Testis (tissue), 3 donors: ENCODE results near the gene PRKCA. TPM values are rescaled to one million over a fixed set of nuclear protein-coding genes. Genes with fewer than 3 reads are reported as not detected.

Source experiments
- DNase-seq: peaks from one replicate; pipeline ENCODE4 v3.0.0-alpha.2; 2019
- H3K27ac ChIP-seq, 2 donors: fragments of 200-600 bp; sonication (generic); one replicate each; pipeline ENCODE4 v1.5.1; 2019
- H3K27me3 ChIP-seq: fragments of 200-600 bp; sonication (generic); one replicate; pipeline ENCODE4 v1.5.1; 2019
- H3K36me3 ChIP-seq: fragments of 200-600 bp; sonication (generic); one replicate; pipeline ENCODE4 v1.5.1; 2017; ENCODE audit warnings: low read depth; ENCODE audit errors: missing control alignments
- H3K4me1 ChIP-seq: fragments of 200-600 bp; sonication (generic); one replicate; pipeline ENCODE4 v1.5.1; 2019
- H3K4me3 ChIP-seq, 2 donors: fragments of 200-600 bp; sonication (generic); one replicate each; pipeline ENCODE4 v1.5.1; 2017 to 2019
- H3K9me3 ChIP-seq: fragments of 200-600 bp; sonication (generic); one replicate; pipeline ENCODE4 v1.5.1; 2017
- POLR2A ChIP-seq: fragments of 450-650 bp; IDR thresholded peaks from one replicate; pipeline ENCODE4 v1.6.1; 2017; ENCODE audit warnings: antibody characterized with exemption, mild to moderate bottlenecking, moderate library complexity
- WGBS, 2 donors: methylation state at CpG; one replicate each; pipeline ENCODE4 v1.1.5; 2018; 5-methylcytosine and 5-hydroxymethylcytosine counted together
- intact Hi-C: fragments of 100-400 bp; cut with DNase I; formaldehyde crosslinking; loops from one replicate; pipeline ENCODE4 v1.15.1; 2023; ENCODE audit warnings: low total_unique reads
- polyA plus RNA-seq: library from polyadenylated mRNA; stranded (reverse); fragments of 350-450 nt; fragmentation: Illumina TruSeq; extraction: RNeasy Lipid Tissue Mini Kit (QIAGEN cat#74804); gene quantifications from one replicate; pipeline ENCODE4 v1.2.3, GENCODE V29; 2014; ENCODE audit warnings: low read depth, low replicate concordance; ENCODE audit not compliant: insufficient read depth
- total RNA-seq, 2 donors: library from RNA; depleted of rRNA; stranded (reverse); fragments of >200 nt; gene quantifications; one replicate each; pipeline ENCODE4 v1.2.3, GENCODE V29; 2016
- TF ChIP-seq, protein P1 (sequence below), 3 experiments: fragments of 450-650 bp in 2 of 3; fragments of 200-600 bp in 1 of 3; sonication (generic) in 1 of 3; IDR thresholded peaks; one replicate each; pipeline ENCODE4 v1.5.1; 2016 to 2019; ENCODE audit warnings: antibody characterized with exemption in 3 of 3, mild to moderate bottlenecking in 2 of 3, moderate library complexity in 1 of 3

PRKCA gene
- total and polyA plus RNA-seq, 3 donors from 2014 or later, result 6.8 to 22.9 (median 15.4) TPM

- H3K36me3 ChIP-seq, result no peaks in the 10 kb centered on the region
- intact Hi-C loops, result no loop called here
- H3K27ac ChIP-seq, result peak overlapping the region; percentile 87 to 96
- no peaks in the 10 kb centered on the region for H3K9me3 ChIP-seq
- WGBS, 2 donors, result 54 to 59% methylated on average over 11 of the region's 11 CpGs
- TF ChIP-seq, protein P1, sequence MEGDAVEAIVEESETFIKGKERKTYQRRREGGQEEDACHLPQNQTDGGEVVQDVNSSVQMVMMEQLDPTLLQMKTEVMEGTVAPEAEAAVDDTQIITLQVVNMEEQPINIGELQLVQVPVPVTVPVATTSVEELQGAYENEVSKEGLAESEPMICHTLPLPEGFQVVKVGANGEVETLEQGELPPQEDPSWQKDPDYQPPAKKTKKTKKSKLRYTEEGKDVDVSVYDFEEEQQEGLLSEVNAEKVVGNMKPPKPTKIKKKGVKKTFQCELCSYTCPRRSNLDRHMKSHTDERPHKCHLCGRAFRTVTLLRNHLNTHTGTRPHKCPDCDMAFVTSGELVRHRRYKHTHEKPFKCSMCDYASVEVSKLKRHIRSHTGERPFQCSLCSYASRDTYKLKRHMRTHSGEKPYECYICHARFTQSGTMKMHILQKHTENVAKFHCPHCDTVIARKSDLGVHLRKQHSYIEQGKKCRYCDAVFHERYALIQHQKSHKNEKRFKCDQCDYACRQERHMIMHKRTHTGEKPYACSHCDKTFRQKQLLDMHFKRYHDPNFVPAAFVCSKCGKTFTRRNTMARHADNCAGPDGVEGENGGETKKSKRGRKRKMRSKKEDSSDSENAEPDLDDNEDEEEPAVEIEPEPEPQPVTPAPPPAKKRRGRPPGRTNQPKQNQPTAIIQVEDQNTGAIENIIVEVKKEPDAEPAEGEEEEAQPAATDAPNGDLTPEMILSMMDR (IDR thresholded peaks at IDR 0.05), result no peak
- no peak for TF ChIP-seq POLR2A
- no peak for DNase-seq
- H3K4me3 ChIP-seq, result no peak overlapping the region
- H3K4me1 ChIP-seq, result peaks cover 21% of the 10 kb centered on the region
- no peaks in the 10 kb centered on the region for H3K27me3 ChIP-seq
Observed at GRCh38 chr17:66676421-66676820, 374.0 kb downstream of the PRKCA start.

- Histone ChIP-seq H3K9me3 (no peaks in the 10 kb centered on the region), H3K36me3 (no peaks in the 10 kb centered on the region), H3K4me1 (peaks cover 21% of the 10 kb centered on the region), H3K4me3 (no peak overlapping the region), H3K27me3 (no peaks in the 10 kb centered on the region), H3K27ac (peak overlapping the region in 1 of 2 donors; percentile 96)
- 95% methylated on average over 13 of the region's 13 CpGs for WGBS, 2 donors
- DNase-seq, result no peak
- intact Hi-C loops, result no loop called here
- no peak for TF ChIP-seq POLR2A
- TF ChIP-seq, protein P1 (IDR thresholded peaks at IDR 0.05), result no peak
Observed at GRCh38 chr17:66677201-66677981, 375.0 kb downstream of the PRKCA start.

- DNase-seq, result no peak
- intact Hi-C loops, result no loop called here
Observed at GRCh38 chr17:66678061-66678460, 375.6 kb downstream of the PRKCA start.

DNA sequence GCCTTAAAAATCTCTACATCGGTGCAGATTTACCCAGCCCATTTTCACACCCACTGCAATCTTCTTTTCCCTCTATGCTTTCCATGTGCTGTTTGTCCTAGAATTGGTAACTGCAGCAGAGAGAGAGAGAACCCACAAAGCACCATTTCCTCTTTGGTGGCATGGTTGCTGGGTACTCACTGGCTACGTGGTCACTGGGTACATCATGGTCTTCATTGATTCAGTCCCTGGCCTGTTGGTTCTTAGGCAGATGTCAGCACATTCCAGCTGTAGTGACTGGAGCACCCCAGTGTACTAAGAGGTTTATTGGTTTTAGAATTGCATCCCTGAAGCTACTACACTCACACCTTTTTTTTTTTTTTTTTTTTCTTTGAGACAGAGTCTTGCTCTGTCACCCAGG is 376.4 kb downstream of the PRKCA start:
- peaks cover 21% of the 10 kb centered on the region for H3K4me1 ChIP-seq
- no peaks in the 10 kb centered on the region for H3K27me3 ChIP-seq
- no peaks in the 10 kb centered on the region for H3K9me3 ChIP-seq
- peak overlapping the region; percentile 28 to 88 for H3K27ac ChIP-seq
- H3K36me3 ChIP-seq, result no peaks in the 10 kb centered on the region
- TF ChIP-seq, protein P1 (IDR thresholded peaks at IDR 0.05), result no peak
- no peak for TF ChIP-seq POLR2A
- H3K4me3 ChIP-seq, result no peak overlapping the region
- 77 to 96% methylated on average over 2 of the region's 2 CpGs for WGBS, 2 donors
- no peak for DNase-seq
- intact Hi-C loops, result no loop called here

More at GRCh38 chr17:66678061-66678460, 375.6 kb downstream of the PRKCA start:
- Histone ChIP-seq H3K36me3 (no peaks in the 10 kb centered on the region), H3K27ac (peak overlapping the region in 1 of 2 donors; percentile 88), H3K9me3 (no peaks in the 10 kb centered on the region), H3K27me3 (no peaks in the 10 kb centered on the region), H3K4me1 (peaks cover 21% of the 10 kb centered on the region), H3K4me3 (no peak overlapping the region)
- TF ChIP-seq, protein P1 (IDR thresholded peaks at IDR 0.05), result no peak
- TF ChIP-seq POLR2A, result no peak
- WGBS, 2 donors, result 92 to 100% methylated on average over 1 of the region's 1 CpG
